OCI-LY7 (cell line): ENCODE results near the gene AFMID. TPM values are rescaled to one million over a fixed set of nuclear protein-coding genes. Genes with fewer than 3 reads are reported as not detected.

Source experiments
- BruUV-seq: library from RNA; stranded (reverse); fragments of 400-500 nt; replicated peaks from 2 replicates; lab custom pipeline; 2021; lab: Mats Ljungman, UMichigan
- CTCF ChIA-PET: fragments of 300-600 bp; sonication (Branson Sonifier 250); formaldehyde crosslinking; loops from one replicate; lab custom pipeline; 2022; ENCODE audit warnings: antibody characterized with exemption; ENCODE audit not compliant: unreplicated experiment; lab: Charles Lee
- POLR2A ChIA-PET: fragments of 300-600 bp; sonication (Branson Sonifier 250); formaldehyde crosslinking; loops from one replicate; lab custom pipeline; 2022; ENCODE audit warnings: antibody characterized with exemption; lab: Charles Lee
- DNase-seq: peaks from one replicate; pipeline ENCODE4 v3.0.0-alpha.2; 2015; ENCODE audit warnings: low spot score
- H2AFZ ChIP-seq: fragments of 200-600 bp; sonication (generic), shearing (Covaris generic); 2 replicates; pipeline ENCODE4 v1.6.1; 2014; ENCODE audit warnings: mild to moderate bottlenecking, antibody characterized with exemption, low read length, moderate library complexity
- H3K27ac ChIP-seq: fragments of 200-600 bp; sonication (generic); 2 replicates; pipeline ENCODE4 v1.5.1; 2014; ENCODE audit warnings: mixed run types, low read depth, mild to moderate bottlenecking, moderate library complexity, low read length, inconsistent platforms; ENCODE audit not compliant: poor library complexity, severe bottlenecking
- H3K36me3 ChIP-seq: fragments of 200-600 bp; sonication (generic); 2 replicates; pipeline ENCODE4 v1.6.1; 2014; ENCODE audit warnings: mild to moderate bottlenecking, antibody characterized with exemption, low read length, moderate library complexity, mixed read lengths; ENCODE audit not compliant: insufficient read depth
- H3K4me1 ChIP-seq: fragments of 200-600 bp; sonication (generic); 2 replicates; pipeline ENCODE4 v1.5.1; 2014; ENCODE audit warnings: mild to moderate bottlenecking, low read length; ENCODE audit not compliant: insufficient read depth, poor library complexity, severe bottlenecking
- H3K4me2 ChIP-seq: fragments of 200-600 bp; sonication (generic); 2 replicates; pipeline ENCODE4 v1.6.1; 2014; ENCODE audit warnings: mild to moderate bottlenecking, low read length
- H3K4me3 ChIP-seq: fragments of 200-600 bp; sonication (generic); 2 replicates; pipeline ENCODE4 v1.5.1; 2014; ENCODE audit warnings: mild to moderate bottlenecking, low read depth, low read length; ENCODE audit not compliant: poor library complexity, severe bottlenecking
- H3K79me2 ChIP-seq: fragments of 200-600 bp; sonication (generic); 2 replicates; pipeline ENCODE4 v1.6.1; 2016; ENCODE audit warnings: low read depth, mild to moderate bottlenecking, low read length, moderate library complexity, mixed read lengths; ENCODE audit not compliant: insufficient read depth
- H3K9me2 ChIP-seq: fragments of 200-600 bp; sonication (generic); 2 replicates; pipeline ENCODE4 v1.6.1; 2016; ENCODE audit warnings: mild to moderate bottlenecking, low read length, mixed read lengths; ENCODE audit not compliant: insufficient read depth
- H3K9me3 ChIP-seq: fragments of 200-600 bp; sonication (generic); 2 replicates; pipeline ENCODE4 v1.6.1; 2014; ENCODE audit warnings: mild to moderate bottlenecking, mixed run types, low read length, mixed read lengths
- H4K20me1 ChIP-seq: fragments of 200-600 bp; sonication (generic); 2 replicates; pipeline ENCODE4 v1.6.1; 2014; ENCODE audit warnings: mild to moderate bottlenecking, antibody characterized with exemption, low read length, moderate library complexity, mixed read lengths; ENCODE audit not compliant: insufficient read depth
- EZH2phosphoT487 ChIP-seq: fragments of 200-600 bp; sonication (generic); IDR thresholded peaks from 2 replicates; pipeline ENCODE4 v1.6.1; 2018; ENCODE audit warnings: low read depth, borderline replicate concordance, mild to moderate bottlenecking, mixed run types, antibody characterized with exemption, low read length, moderate library complexity, mixed read lengths
- intact Hi-C: fragments of 100-400 bp; cut with micrococcal nuclease; formaldehyde crosslinking; loops from one replicate; pipeline ENCODE4 v1.10.0; 2022; ENCODE audit not compliant: unreplicated experiment
- total RNA-seq, 2 experiments: library from RNA; depleted of rRNA in 1 of 2; stranded (reverse); fragments of >200 nt in 1 of 2; shearing (Covaris generic) in 1 of 2; gene quantifications; 2 replicates each; pipeline ENCODE4 v1.2.3, GENCODE V29; 2014 to 2022
- TF ChIP-seq, protein P1 (sequence below): fragments of 200-600 bp; sonication (generic); conservative IDR thresholded peaks from 2 replicates; pipeline ENCODE4 v1.5.1; 2014; ENCODE audit warnings: mild to moderate bottlenecking, antibody characterized with exemption, low read length, moderate library complexity, mixed read lengths

AFMID gene
- total RNA-seq, 2 experiments from 2014 or later: 89.1 to 101 TPM

DNA sequence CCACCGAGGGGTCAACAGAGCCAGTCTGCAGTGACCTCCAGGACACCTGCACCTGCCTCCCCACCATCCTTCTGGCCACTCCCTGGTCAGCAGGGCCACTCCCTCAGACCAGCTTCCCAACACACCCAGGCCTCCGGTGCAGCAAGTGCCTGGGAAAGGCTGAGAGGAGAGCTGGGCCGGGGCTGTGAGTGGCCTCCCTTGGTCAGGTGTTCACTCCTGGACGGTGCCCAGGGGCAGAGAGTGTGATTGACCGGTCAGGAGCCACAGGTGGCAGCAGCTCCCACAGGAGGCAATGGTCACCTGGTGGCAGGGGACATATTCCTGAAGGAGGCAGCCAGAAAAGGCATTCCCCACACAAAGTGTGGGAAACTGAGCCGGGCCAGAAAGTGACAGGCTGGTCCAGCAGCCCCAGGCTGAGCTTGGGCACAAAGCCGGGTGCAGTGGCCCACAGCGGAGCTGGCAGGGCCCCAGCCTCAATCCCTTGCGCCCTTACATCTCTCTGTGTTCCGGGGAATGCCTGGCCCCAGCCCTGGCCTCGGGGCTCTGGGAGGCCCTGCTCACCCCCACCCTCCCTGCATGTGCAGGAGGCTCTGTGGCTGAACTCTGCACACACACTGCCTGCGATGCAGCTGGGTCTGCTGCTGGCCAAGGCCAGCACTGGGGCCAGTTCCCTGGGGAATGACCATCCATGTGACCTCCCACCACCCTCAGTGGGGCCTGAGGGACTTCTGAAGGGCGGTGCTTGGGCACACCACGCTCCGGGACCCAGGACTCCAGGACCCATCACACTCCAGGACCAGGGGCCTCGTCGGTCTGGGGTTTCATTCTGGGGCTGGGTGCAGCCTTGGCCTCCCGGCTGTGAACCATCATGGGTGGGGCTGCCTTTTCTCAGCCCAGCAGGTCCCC is 42.2 kb upstream of the AFMID start:
- H4K20me1 ChIP-seq: no peaks in the 10 kb centered on the region
- H3K4me3 ChIP-seq: no peak overlapping the region
- H3K79me2 ChIP-seq: no peaks in the 10 kb centered on the region
- CTCF ChIA-PET: no interaction called here
- DNase-seq: no peak
- no peak overlapping the region for H3K27ac ChIP-seq
- H3K4me2 ChIP-seq: no peak overlapping the region
- no peak for TF ChIP-seq EZH2phosphoT487
- TF ChIP-seq, protein P1, sequence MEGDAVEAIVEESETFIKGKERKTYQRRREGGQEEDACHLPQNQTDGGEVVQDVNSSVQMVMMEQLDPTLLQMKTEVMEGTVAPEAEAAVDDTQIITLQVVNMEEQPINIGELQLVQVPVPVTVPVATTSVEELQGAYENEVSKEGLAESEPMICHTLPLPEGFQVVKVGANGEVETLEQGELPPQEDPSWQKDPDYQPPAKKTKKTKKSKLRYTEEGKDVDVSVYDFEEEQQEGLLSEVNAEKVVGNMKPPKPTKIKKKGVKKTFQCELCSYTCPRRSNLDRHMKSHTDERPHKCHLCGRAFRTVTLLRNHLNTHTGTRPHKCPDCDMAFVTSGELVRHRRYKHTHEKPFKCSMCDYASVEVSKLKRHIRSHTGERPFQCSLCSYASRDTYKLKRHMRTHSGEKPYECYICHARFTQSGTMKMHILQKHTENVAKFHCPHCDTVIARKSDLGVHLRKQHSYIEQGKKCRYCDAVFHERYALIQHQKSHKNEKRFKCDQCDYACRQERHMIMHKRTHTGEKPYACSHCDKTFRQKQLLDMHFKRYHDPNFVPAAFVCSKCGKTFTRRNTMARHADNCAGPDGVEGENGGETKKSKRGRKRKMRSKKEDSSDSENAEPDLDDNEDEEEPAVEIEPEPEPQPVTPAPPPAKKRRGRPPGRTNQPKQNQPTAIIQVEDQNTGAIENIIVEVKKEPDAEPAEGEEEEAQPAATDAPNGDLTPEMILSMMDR: no peak
- peaks cover 13% of the 10 kb centered on the region for H3K36me3 ChIP-seq
- intact Hi-C loops: no loop called here
- POLR2A ChIA-PET: interaction anchor here (0.8 to 1.0 kb wide), 2 partner anchors 8 to 10 kb away, joined by 3 read pairs; no protein-coding TSS in a partner anchor
- H3K9me2 ChIP-seq: no peaks in the 10 kb centered on the region
- H3K4me1 ChIP-seq: peaks cover 37% of the 10 kb centered on the region
- no peak overlapping the region for H2AFZ ChIP-seq
- no peaks in the 10 kb centered on the region for H3K9me3 ChIP-seq
- no TSS peak for BruUV-seq

DNA sequence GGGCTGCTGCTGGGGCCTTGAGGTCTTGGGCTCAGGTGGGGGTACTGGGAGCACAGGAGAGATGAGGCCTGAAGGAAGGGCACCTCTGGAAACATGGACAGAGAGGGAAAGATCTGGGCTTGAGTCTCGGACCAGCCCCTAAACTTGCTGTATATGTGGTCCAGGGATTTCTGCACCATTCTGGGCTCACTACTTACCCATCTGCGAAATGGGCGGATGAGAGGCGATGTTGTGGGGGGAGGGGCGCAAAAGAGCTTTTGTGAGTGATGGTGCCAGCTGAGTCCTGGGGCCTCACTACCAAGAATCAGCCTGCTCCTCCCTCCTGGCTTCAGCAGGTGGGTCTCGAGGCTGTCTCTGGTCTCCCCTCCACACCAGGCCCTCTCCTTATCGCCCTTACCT is 40.7 kb upstream of the AFMID start:
- intact Hi-C loops: no loop called here
- no peaks in the 10 kb centered on the region for H4K20me1 ChIP-seq
- peaks cover 35% of the 10 kb centered on the region for H3K4me1 ChIP-seq
- ChIA-PET POLR2A (interaction anchor here (0.5 kb wide), 1 partner anchor 67 kb away, joined by 3 read pairs; the partner anchor contains the start of gene BIRC5), CTCF (no interaction called here)
- no peak overlapping the region for H3K4me3 ChIP-seq
- H3K79me2 ChIP-seq: no peaks in the 10 kb centered on the region
- no peak overlapping the region; the same call in 1 of the 2 replicates for H2AFZ ChIP-seq
- H3K9me2 ChIP-seq: no peaks in the 10 kb centered on the region
- TF ChIP-seq, protein P1: no peak
- TF ChIP-seq EZH2phosphoT487: no peak
- H3K27ac ChIP-seq: no peak overlapping the region
- H3K4me2 ChIP-seq: peak overlapping the region; percentile 72
- no peak for DNase-seq
- no TSS peak for BruUV-seq
- H3K36me3 ChIP-seq: peaks cover 10% of the 10 kb centered on the region
- H3K9me3 ChIP-seq: no peaks in the 10 kb centered on the region

DNA sequence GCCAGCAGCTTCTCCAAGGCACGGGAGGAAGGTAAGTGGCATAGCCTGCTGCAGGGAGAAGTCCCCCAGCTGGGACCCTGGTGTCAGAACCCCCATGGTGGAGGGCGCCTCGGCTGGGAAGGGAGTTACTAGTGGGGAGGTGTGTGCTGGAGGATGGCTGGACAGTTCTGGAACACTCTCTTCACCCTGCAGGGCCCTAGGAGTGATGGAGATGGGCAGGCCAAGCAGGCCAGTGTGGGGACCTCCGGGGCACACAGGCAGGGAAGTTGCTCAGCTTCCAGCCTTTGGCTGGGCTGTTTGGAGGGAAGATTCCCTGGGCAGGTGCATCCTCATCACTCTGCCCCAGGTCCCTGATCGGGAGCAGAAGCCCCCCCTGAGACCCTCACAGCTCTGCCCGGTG is 40.3 kb upstream of the AFMID start:
- Histone ChIP-seq H2AFZ (no peak overlapping the region; the same call in 1 of the 2 replicates), H3K79me2 (no peaks in the 10 kb centered on the region), H3K9me2 (no peaks in the 10 kb centered on the region), H3K4me2 (peak overlapping the region; percentile 72), H3K9me3 (no peaks in the 10 kb centered on the region), H3K4me3 (peak overlapping the region; percentile 29), H3K36me3 (peaks cover 6% of the 10 kb centered on the region), H3K27ac (peak overlapping the region; percentile 68), H4K20me1 (no peaks in the 10 kb centered on the region), H3K4me1 (peaks cover 39% of the 10 kb centered on the region)
- TF ChIP-seq, protein P1: no peak
- TF ChIP-seq EZH2phosphoT487: no peak
- DNase-seq: no peak
- CTCF ChIA-PET: no interaction called here
- no TSS peak for BruUV-seq
- intact Hi-C loops: no loop called here
- POLR2A ChIA-PET: interaction anchor here (0.5 to 1.1 kb wide), 3 partner anchors 15 to 67 kb away, joined by 3 to 8 read pairs (median 3); partner anchors contain the start of genes BIRC5 and TMC8
